T-helper 1 cell treated with Interleukin-12 subunit alpha and Interleukin-12 subunit beta and Interleukin-4 antibody, amounts not matched to agents 30 μg/mL and 1 μg/mL, for 36 hours (primary cell): ENCODE data around the gene FAM72A.
"Not testable (repeated sequence)": the region's sequence is repeated elsewhere in the genome, so short reads cannot be mapped to it uniquely, and the experiment has no call there.

Experiments used
- H3K27ac Mint-ChIP-seq: one replicate; pipeline ENCODE4 v1.8.0; 2021; ENCODE audit warnings: mild to moderate bottlenecking, mixed read lengths
- H3K27me3 Mint-ChIP-seq: one replicate; pipeline ENCODE4 v1.8.0; 2021; ENCODE audit warnings: low read depth, mixed read lengths
- H3K36me3 Mint-ChIP-seq: one replicate; pipeline ENCODE4 v1.8.0; 2021; ENCODE audit warnings: low read depth, mixed read lengths
- H3K4me1 Mint-ChIP-seq: one replicate; pipeline ENCODE4 v1.8.0; 2021; ENCODE audit warnings: low read depth, mixed read lengths
- H3K4me3 Mint-ChIP-seq: one replicate; pipeline ENCODE4 v1.8.0; 2021; ENCODE audit warnings: mild to moderate bottlenecking, moderate library complexity, mixed read lengths
- H3K9me3 Mint-ChIP-seq: one replicate; pipeline ENCODE4 v1.8.0; 2021; ENCODE audit warnings: mixed read lengths

FAM72A gene

GRCh38 chr1:206221585-206221984 is 18.9 kb upstream of the FAM72A start:
- H3K4me3 Mint-ChIP-seq, H3K9me3 Mint-ChIP-seq, H3K27ac Mint-ChIP-seq, H3K27me3 Mint-ChIP-seq, H3K4me1 Mint-ChIP-seq, H3K36me3 Mint-ChIP-seq: not testable (repeated sequence)

GRCh38 chr1:206220332-206221000 is 17.8 kb upstream of the FAM72A start:
- H3K27ac Mint-ChIP-seq, H3K4me3 Mint-ChIP-seq, H3K36me3 Mint-ChIP-seq, H3K27me3 Mint-ChIP-seq, H3K4me1 Mint-ChIP-seq, H3K9me3 Mint-ChIP-seq: not testable (repeated sequence)

GRCh38 chr1:206219514-206220331 is 17.1 kb upstream of the FAM72A start:
- not testable (repeated sequence) for H3K27me3 Mint-ChIP-seq, H3K36me3 Mint-ChIP-seq, H3K9me3 Mint-ChIP-seq, H3K27ac Mint-ChIP-seq, H3K4me3 Mint-ChIP-seq, H3K4me1 Mint-ChIP-seq

DNA sequence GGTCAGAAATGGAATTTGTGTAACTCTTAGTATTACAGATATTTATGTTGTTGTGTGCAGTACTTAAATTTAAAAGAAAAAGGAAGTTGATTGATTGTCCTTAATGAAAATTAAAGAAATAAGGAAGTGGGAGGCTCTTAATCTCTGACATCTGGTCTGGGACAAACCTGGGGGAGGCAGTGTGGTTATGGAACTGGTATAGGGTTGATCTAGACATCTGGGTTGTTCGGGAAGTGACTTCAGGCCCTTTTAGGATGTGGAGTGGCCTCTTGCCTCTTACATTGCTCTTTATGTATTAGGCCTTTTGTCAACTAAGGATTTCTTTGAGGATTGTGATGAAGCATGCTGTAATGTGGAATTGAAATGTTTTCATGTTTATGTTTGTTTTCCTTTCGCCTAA is 16.1 kb upstream of the FAM72A start:
- H3K27ac Mint-ChIP-seq, H3K4me1 Mint-ChIP-seq, H3K4me3 Mint-ChIP-seq, H3K27me3 Mint-ChIP-seq, H3K36me3 Mint-ChIP-seq, H3K9me3 Mint-ChIP-seq: not testable (repeated sequence)

DNA sequence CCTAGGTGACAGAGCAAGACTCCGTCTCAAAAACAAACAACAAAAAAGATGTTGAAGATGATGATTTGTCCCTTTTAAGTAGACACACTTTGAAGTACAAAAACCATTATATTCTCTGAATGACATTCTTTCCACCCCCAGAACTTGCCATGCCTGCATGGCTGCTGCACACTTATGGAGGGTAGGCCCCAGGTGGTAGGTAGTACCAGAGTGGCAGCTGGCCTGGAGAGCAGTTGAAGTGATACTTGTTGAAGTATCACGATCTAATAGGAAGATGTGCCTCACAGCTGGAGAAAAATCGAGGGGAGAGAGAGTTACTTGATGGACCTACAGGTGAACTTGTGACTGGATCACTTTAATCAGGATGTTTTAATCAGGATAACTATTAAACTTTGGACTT is 15.6 kb upstream of the FAM72A start:
- not testable (repeated sequence) for H3K4me1 Mint-ChIP-seq, H3K36me3 Mint-ChIP-seq, H3K4me3 Mint-ChIP-seq, H3K27ac Mint-ChIP-seq, H3K9me3 Mint-ChIP-seq, H3K27me3 Mint-ChIP-seq

- not testable (repeated sequence) for H3K9me3 Mint-ChIP-seq, H3K27me3 Mint-ChIP-seq, H3K27ac Mint-ChIP-seq, H3K4me3 Mint-ChIP-seq, H3K4me1 Mint-ChIP-seq, H3K36me3 Mint-ChIP-seq
Observed at GRCh38 chr1:206215600-206216392, 13.2 kb upstream of the FAM72A start.

DNA sequence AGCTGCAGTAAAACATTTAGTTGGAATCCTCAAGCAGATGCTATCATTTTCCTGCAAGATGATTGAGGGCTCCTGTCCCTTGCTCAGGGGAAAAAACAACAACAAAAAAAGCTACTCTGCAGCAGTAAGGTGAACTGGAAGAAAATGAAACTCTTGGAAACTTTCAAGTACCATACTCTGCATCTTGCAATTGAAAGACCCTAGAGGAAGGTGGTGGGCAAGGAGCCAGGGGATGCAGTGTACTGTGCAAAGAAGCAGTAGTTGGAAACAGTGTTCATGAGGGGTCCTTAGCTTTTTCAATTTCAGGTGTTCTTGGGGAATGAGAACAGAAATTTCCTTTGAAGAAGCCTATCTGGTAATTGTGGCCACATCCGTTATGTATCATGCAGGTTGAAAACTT is 8.2 kb upstream of the FAM72A start:
- not testable (repeated sequence) for H3K4me3 Mint-ChIP-seq, H3K4me1 Mint-ChIP-seq, H3K27me3 Mint-ChIP-seq, H3K27ac Mint-ChIP-seq, H3K36me3 Mint-ChIP-seq, H3K9me3 Mint-ChIP-seq

DNA sequence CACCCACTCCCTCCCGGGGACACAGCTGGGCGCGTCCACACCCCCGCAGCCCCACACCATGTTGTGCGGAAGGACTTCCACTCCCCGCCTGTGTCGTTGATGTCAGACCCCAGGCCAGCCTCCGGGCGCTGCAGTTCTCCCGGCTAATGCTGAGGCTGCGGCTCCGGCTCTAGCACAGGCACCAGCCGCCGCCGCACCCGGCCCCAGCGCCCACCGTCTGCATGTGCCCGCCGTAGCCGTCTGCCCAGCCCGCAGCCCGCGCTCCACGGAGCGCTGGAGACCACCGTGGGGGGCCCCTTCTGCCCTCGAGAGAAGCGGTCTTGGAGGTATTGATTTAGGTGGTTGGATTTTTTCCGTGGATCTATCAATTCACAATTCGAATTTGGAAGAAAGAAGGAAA is 2.9 kb upstream of the FAM72A start:
- not testable (repeated sequence) for H3K9me3 Mint-ChIP-seq, H3K36me3 Mint-ChIP-seq, H3K27ac Mint-ChIP-seq, H3K4me3 Mint-ChIP-seq, H3K4me1 Mint-ChIP-seq, H3K27me3 Mint-ChIP-seq

DNA sequence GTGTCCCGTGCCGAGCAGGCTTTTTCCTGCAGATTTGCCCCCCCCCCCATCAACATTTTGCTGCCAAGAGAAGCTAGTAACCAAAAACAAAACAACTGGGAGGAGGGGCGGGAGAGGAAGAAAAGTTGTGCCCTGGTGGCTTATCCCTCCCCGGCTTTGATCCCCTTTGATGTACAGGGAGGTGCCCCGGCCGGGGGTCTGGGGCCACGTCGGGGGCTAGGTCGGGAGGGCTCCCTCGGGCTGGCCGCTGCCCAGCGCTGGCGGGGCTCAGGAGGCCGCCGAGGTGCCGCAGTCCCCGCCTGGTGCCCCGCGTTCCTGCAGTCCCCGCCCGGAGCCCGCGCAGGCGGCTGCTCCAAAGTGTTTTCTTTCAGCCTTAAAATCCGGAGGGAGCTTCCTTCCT is 2.2 kb upstream of the FAM72A start:
- not testable (repeated sequence) for H3K27me3 Mint-ChIP-seq, H3K9me3 Mint-ChIP-seq, H3K4me1 Mint-ChIP-seq, H3K36me3 Mint-ChIP-seq
- peak overlapping the region; percentile 92 for H3K4me3 Mint-ChIP-seq
- peak overlapping the region; percentile 86 for H3K27ac Mint-ChIP-seq

DNA sequence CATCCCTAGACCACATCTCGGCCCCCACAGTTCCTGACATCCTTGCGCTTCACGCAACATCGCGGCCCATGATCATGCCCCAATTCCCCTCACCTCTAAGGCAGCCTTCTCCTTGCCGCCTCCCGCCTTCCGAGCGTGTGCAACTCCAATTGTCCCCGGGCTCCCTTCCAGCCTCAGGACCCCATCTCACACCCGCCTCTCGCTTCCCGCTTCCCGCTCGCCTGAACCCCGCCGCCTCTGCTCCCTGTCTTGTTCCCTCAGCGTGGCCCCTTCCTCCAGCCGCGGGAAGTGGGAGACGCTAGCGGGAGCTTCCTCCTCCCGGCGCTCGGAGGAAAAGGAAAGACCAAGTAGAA is 1.5 kb upstream of the FAM72A start:
- not testable (repeated sequence) for H3K9me3 Mint-ChIP-seq, H3K36me3 Mint-ChIP-seq, H3K27me3 Mint-ChIP-seq, H3K4me1 Mint-ChIP-seq
- H3K27ac Mint-ChIP-seq: peak overlapping the region; percentile 59
- H3K4me3 Mint-ChIP-seq: peak overlapping the region; percentile 72

DNA sequence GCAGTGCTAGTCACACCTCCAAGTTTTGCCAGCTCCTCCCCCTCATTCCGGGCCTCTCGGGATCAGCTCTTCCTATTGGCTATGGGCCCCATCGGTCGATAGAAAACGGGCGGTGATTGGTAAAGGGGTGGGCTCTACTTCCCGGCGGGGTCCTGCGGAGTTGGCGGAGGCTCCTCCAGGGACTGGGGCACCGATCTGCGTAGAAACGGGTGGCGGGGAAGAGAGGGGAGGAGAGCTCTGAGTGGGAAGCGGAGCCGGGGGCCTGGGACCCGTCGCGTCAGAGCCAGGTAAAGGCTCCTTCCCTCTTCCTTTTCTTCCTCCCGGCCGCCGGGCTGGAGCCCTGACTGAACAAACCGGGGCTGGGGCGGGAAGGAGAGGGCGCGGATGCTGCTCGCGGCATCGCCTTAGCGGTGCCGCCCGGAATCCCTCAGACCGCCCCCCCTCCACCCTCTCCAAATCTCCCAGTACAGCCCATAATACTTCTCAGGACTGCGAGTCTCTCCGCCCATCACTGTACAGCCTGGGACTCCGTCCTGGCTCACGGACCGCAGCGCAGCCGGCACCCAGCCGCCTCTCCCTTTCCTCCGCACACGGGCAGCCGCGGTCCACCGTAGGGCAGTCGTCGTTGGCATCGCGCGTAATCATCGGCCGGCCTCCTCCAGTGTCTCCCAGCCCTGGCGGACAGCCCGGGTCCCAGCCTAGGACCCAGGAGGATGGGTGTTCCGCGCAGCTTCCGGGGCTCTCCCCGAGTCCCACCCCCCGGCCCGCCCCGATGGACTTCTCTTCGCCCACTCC is 922 bp upstream of the FAM72A start, which contains the start of gene SRGAP2:
TSS of gene SRGAP2 (plus strand) at position 178 of the 795 bp plus-strand sequence. CDS start 2,430 bp downstream, outside the sequence.
- H3K9me3 Mint-ChIP-seq, H3K36me3 Mint-ChIP-seq, H3K4me1 Mint-ChIP-seq, H3K27me3 Mint-ChIP-seq: not testable (repeated sequence)
- Mint-ChIP-seq H3K4me3 (peak within 1 kb of the TSS; percentile 84), H3K27ac (peak within 1 kb of the TSS; percentile 78)

- H3K9me3 Mint-ChIP-seq, H3K4me3 Mint-ChIP-seq, H3K27me3 Mint-ChIP-seq, H3K4me1 Mint-ChIP-seq, H3K36me3 Mint-ChIP-seq, H3K27ac Mint-ChIP-seq: not testable (repeated sequence)
Observed at GRCh38 chr1:206196748-206197424, 5.8 kb downstream of the FAM72A start.

DNA sequence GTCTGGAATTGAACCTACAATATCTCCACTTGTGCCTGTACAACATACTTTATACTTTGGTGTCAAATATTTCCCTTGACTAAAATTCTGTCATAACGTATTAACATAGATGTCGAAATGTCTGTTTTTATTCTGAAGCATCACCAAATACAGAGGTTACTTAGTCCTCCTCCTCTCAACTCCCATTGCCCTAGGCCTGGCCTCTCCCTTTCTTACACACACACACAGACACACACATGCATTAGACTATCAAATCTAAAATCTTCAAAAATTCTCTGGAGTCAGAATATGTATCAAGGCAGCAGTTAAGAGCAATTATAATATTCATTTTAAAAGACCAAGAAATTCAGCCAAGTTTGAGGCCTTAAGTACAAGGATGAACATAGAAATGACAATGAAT is 7.5 kb downstream of the FAM72A start:
- not testable (repeated sequence) for H3K36me3 Mint-ChIP-seq, H3K27ac Mint-ChIP-seq, H3K4me3 Mint-ChIP-seq, H3K27me3 Mint-ChIP-seq, H3K9me3 Mint-ChIP-seq, H3K4me1 Mint-ChIP-seq

DNA sequence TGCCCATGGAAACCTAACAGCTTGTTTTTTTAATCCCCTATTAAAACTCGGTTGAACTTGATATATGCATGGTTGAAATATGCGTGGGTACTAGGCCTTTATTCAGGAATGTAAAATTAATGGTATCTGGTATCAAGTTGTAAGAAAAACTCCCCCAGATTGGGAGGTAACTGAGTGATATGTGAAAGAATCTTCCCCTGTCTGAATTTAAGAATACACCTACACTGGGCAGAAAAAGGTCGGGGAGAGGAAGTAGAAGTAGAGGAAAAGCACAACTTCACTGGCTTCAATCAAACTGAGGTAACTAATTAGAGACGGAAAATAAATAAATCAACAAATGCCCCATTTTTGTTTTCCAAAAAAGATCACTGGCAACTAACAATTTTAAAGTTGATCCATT is 15.8 kb downstream of the FAM72A start:
- H3K4me3 Mint-ChIP-seq, H3K27ac Mint-ChIP-seq, H3K4me1 Mint-ChIP-seq, H3K27me3 Mint-ChIP-seq, H3K36me3 Mint-ChIP-seq, H3K9me3 Mint-ChIP-seq: not testable (repeated sequence)
